Measurements from ENCODE around the gene MID1. TPM values are rescaled to one million over a fixed set of nuclear protein-coding genes. Genes with fewer than 3 reads are reported as not detected.

MID1 gene
- polyA plus RNA-seq, 3 donors: 0.05 to 0.10 TPM; not detected in 1

DNA sequence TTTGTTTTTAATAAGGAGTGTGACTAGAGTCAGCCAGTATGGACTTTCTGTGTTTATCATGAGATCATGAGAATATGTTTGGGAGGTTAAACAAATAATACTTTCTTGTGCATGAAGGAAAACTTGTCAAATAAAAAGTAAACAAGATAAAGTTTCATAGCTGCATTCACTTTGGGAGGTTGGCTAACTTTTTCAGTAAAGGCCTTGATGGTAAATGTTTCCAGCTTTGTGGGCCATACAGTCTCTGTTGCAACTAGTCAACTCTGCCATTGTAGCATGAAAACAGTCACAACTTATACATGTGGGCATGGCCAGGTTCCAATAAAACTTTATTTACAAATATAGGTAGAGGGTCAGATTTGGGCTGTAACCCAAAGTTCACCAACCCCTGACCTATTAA, 150.4 kb downstream of the MID1 start:
- Histone ChIP-seq H3K27me3 (ENCODE audit: control insufficient read depth in 2 of 2, insufficient read depth in 2 of 2, low read length in 2 of 2) (no peaks in the 10 kb centered on the region), H3K9ac (ENCODE audit: insufficient read depth, low read length, poor library complexity, severe bottlenecking) (no peak overlapping the region), H2AFZ (ENCODE audit: insufficient read depth, low read depth, low read length, poor library complexity, severe bottlenecking) (no peak overlapping the region), H3K4me3 (replicated peaks in 1 of 3; ENCODE audit: low read depth in 2 of 3, low read length in 3 of 3) (no peak overlapping the region), H3K79me2 (ENCODE audit: insufficient read depth, low read length) (no peaks in the 10 kb centered on the region), H3K36me3 (replicated peaks in 1 of 2; ENCODE audit: control insufficient read depth in 1 of 2, insufficient read depth in 2 of 2, low read length in 2 of 2) (no peaks in the 10 kb centered on the region), H3K9me3 (replicated peaks in 1 of 2; ENCODE audit: control insufficient read depth in 1 of 2, insufficient read depth in 1 of 2, low read length in 2 of 2) (no peaks in the 10 kb centered on the region), H3K4me1 (ENCODE audit: control insufficient read depth in 1 of 2, insufficient read depth in 2 of 2, low read length in 2 of 2) (no peaks in the 10 kb centered on the region), H3K27ac (ENCODE audit: low read depth in 1 of 2, low read length in 2 of 2) (no peak overlapping the region), H3K4me2 (replicated peaks; ENCODE audit: extremely low read depth, low read length, poor library complexity, severe bottlenecking) (no peak overlapping the region), H4K20me1 (ENCODE audit: insufficient read depth, low read length) (no peaks in the 10 kb centered on the region)
- Mint-ChIP-seq H3K36me3 (no peaks in the 10 kb centered on the region), H3K27me3 (ENCODE audit: low read depth in 3 of 3) (peaks cover 0 to 4% (median 0%) of the 10 kb centered on the region in 3 donors), H3K4me3 (no peak overlapping the region), H3K4me1 (peaks cover 9% of the 10 kb centered on the region), H3K27ac (no peak overlapping the region), H3K9me3 (no peaks in the 10 kb centered on the region)
- TF ChIP-seq CTCF (IDR thresholded peaks at IDR 0.05): no peak
- intact Hi-C loops (cut with micrococcal nuclease): no loop called here
- no peak for DNase-seq

DNA sequence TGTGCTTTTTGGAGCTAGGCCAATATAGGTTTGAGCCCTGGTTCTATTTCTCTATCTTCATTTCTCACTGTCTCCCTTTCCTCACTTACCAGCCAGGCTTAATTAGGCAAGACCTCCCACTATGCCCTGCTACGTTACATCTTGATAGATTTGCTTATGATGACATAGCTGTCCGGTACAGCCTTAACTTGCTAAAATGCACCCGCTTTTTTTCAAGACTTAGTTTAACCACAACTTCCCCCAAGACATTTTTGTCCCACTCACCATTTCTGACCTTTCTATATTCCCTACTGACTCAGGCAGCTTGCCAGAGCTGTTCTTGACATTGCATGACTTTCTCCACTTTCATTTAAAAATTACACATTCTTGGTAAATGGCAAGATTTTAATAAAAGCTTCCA, 152.6 kb downstream of the MID1 start:
- H3K9me3 ChIP-seq (replicated peaks in 1 of 2; ENCODE audit: control insufficient read depth in 1 of 2, insufficient read depth in 1 of 2, low read length in 2 of 2): no peaks in the 10 kb centered on the region
- no peak overlapping the region for H3K4me2 ChIP-seq (replicated peaks; ENCODE audit: extremely low read depth, low read length, poor library complexity, severe bottlenecking)
- Mint-ChIP-seq H3K9me3 (no peaks in the 10 kb centered on the region), H3K4me3 (peak overlapping the region in 1 of 2 donors; percentile 39), H3K4me1 (peaks cover 9% of the 10 kb centered on the region), H3K36me3 (no peaks in the 10 kb centered on the region), H3K27me3 (ENCODE audit: low read depth in 3 of 3) (peaks cover 0 to 4% (median 0%) of the 10 kb centered on the region in 3 donors), H3K27ac (peak overlapping the region in 1 of 7 donors; percentile 1)
- H3K79me2 ChIP-seq (ENCODE audit: insufficient read depth, low read length): no peaks in the 10 kb centered on the region
- WGBS (ENCODE audit: insufficient coverage): 0% methylated on average over 1 of the region's 3 CpGs
- no peaks in the 10 kb centered on the region for H3K4me1 ChIP-seq (ENCODE audit: control insufficient read depth in 1 of 2, insufficient read depth in 2 of 2, low read length in 2 of 2)
- no peaks in the 10 kb centered on the region for H4K20me1 ChIP-seq (ENCODE audit: insufficient read depth, low read length)
- TF ChIP-seq CTCF (IDR thresholded peaks at IDR 0.05): no peak
- no peak overlapping the region for H3K27ac ChIP-seq (ENCODE audit: low read depth in 1 of 2, low read length in 2 of 2)
- no peaks in the 10 kb centered on the region for H3K27me3 ChIP-seq (ENCODE audit: control insufficient read depth in 2 of 2, insufficient read depth in 2 of 2, low read length in 2 of 2)
- H3K4me3 ChIP-seq (replicated peaks in 1 of 3; ENCODE audit: low read depth in 2 of 3, low read length in 3 of 3): no peak overlapping the region
- no peak overlapping the region for H3K9ac ChIP-seq (ENCODE audit: insufficient read depth, low read length, poor library complexity, severe bottlenecking)
- intact Hi-C loops (cut with micrococcal nuclease): no loop called here
- no peaks in the 10 kb centered on the region for H3K36me3 ChIP-seq (replicated peaks in 1 of 2; ENCODE audit: control insufficient read depth in 1 of 2, insufficient read depth in 2 of 2, low read length in 2 of 2)
- DNase-seq: peak; percentile 7 to 15 (median 10)
- H2AFZ ChIP-seq (ENCODE audit: insufficient read depth, low read depth, low read length, poor library complexity, severe bottlenecking): no peak overlapping the region
